Fibroblast of skin of left biceps (primary cell): ENCODE measurements around the gene FGFRL1.
A peak's percentile ranks its signal among the peaks of the same experiment; 100 is the strongest.

Experiments
- DNase-seq, 2 experiments: peaks; one replicate each; pipeline ENCODE4 v3.0.0-alpha.2; 2013; ENCODE audit warnings: low read depth in 2 of 2

Gene FGFRL1, protein sequence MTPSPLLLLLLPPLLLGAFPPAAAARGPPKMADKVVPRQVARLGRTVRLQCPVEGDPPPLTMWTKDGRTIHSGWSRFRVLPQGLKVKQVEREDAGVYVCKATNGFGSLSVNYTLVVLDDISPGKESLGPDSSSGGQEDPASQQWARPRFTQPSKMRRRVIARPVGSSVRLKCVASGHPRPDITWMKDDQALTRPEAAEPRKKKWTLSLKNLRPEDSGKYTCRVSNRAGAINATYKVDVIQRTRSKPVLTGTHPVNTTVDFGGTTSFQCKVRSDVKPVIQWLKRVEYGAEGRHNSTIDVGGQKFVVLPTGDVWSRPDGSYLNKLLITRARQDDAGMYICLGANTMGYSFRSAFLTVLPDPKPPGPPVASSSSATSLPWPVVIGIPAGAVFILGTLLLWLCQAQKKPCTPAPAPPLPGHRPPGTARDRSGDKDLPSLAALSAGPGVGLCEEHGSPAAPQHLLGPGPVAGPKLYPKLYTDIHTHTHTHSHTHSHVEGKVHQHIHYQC

DNA sequence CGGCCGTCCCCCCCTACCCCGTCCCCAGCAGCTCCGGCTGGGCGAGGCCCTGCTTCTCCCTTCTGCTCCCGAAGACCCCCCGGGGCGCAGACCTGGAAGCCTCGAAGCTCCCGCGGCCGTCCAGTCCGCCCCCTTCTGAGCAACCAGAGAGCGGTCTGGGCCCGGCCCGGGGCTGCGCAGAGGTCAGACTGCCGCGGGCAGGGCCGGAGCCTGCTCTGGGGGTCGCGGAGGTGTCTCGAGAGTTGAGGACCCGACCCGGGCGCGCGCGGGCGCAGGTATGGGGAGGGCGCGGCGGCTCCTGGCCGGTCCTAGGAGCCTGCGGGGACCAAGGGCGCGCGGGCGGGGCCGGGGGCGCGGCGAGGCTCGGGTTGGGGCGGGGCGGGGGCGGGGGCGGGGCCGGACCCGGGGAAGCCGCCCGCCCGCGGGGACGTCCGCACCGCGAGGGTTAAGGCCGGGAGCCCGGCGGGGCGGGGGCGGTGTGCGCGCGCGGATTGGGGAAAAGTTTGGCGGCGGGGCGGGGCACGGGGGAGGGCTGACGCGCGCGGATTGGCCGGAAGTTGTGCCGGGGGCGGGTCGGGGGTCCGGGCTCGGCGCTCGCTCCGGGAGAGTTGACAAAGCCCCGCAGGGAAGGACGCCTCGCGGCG lies at the start of gene FGFRL1:
TSS of gene FGFRL1 (plus strand) at position 605 of the 644 bp plus-strand sequence. CDS start 860 bp downstream, outside the sequence.
- peak; percentile 70 to 72 for DNase-seq

DNA sequence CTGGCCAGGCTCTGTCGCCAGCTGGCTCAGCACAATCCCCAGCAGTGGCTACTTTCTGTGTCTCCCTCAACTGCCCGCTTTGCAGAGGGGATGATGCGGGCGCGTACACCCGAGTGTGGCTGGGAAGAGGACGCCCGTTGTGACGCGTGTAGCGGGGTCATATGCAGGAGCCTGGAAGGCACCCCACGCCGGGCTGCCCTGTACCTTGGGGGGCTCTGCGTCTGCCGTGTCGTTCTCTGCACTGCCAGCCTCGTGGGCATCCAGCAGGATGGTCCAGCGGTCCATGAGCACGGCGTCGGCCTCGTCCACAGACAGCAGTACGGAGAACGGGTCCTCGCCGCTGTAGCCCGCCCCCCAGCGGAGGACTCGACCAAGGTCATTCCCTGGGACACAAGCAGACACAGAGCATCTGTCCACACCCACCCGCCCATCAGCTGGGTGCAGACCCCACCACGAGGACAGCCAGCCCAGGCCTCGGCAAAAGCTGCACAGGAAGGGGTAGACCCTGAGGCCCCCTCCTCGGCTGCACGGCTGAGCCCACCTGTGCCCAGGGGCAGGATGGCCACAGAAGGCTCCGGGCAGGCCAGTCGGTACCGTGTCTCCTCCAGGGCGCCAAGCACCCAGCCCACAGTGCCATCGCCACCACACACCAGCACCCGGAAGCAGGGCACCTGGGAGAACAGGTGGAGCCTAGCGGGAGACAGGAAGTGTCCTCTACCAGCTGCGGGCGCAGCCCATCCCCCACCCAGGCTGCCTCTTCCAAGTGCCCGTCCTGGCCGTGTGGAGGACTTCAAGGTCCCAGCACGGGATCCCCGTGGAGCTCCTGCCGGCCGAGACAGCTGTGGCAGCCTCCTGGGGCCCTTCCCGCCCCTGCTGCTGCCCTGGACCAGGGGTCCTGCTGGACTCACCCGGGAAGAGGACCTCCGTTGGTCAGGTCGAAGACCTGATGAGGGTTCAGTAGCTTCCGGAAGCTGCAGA lies 48.9 kb upstream of the FGFRL1 start:
- no peak for DNase-seq

DNA sequence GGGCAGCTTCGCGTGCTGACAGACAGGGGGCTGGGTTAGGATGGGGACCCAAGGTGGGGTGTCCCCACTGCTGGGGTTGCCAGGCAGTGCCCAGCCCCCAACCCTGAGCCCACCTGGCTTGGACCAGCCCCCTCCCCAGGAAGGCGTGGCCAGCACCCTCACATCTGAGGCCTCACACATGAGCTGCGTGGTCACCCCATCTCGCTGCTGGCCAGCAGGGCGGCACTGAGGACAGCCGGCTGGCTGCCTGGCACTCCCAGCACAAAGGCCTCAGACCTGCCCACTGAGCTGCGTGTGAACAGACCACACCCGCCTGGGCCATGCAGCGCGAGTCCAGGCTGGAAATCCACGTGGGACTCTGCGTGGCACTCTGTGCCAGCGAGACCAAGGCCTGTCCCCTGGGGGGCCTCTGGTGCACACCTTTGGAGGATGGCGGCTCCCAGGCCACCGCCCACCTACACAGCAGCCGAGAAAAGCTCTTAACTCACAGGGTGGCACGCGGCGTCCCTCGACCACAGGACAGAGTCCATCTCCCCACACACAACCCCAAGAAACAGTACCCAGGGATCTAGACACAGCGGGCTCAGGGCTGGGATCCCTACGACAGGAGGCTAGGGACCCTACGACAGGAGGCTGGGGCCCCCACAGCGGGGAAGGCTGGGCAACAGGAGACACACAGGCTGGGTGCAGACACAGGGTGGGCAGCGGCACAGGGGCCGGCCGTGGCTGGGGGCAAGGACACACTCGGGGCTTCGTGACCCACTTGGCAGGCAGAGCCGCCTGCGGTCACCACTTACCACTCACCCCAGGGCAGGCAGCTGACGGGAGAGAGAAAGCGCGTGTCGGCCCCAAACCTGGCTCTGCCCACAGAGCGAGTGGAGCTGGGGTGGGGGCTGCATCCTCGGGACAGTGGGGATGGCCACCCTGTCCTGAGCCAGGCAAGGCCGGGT lies 47.9 kb upstream of the FGFRL1 start:
- DNase-seq = no peak

DNA sequence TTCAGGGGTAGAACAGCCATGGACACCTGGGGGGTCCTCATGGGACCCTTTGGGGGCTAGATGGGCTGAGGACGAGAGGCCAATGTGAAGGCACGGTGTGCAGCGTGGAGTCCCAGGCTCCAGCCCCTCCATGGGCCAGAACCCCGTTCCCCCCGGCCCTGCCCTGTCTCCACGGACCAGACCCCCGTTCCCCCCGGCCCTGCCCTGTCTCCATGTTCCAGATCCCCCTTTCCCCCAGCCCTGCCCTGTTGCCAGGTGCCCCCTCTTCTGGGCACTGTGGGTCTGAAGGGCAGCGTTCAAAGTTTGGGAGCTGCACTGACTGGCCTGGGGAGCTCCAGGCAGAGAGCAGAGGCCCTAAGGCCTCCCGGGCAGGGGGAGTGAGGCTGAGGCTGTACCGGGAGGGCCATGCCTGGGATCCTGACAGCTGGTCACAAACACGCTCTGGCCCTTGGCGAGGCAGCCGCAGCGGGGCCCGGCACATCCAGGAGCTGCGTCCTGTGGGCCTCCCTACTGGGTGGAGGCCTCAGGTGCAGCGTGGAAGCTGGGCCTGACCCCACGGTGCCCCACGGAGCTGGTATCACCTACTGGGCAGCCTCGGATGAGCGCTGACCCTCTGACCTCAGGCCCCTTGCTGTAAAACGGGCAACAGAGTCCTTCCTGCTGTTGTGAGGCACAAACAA lies 46.9 kb upstream of the FGFRL1 start:
- no peak for DNase-seq

DNA sequence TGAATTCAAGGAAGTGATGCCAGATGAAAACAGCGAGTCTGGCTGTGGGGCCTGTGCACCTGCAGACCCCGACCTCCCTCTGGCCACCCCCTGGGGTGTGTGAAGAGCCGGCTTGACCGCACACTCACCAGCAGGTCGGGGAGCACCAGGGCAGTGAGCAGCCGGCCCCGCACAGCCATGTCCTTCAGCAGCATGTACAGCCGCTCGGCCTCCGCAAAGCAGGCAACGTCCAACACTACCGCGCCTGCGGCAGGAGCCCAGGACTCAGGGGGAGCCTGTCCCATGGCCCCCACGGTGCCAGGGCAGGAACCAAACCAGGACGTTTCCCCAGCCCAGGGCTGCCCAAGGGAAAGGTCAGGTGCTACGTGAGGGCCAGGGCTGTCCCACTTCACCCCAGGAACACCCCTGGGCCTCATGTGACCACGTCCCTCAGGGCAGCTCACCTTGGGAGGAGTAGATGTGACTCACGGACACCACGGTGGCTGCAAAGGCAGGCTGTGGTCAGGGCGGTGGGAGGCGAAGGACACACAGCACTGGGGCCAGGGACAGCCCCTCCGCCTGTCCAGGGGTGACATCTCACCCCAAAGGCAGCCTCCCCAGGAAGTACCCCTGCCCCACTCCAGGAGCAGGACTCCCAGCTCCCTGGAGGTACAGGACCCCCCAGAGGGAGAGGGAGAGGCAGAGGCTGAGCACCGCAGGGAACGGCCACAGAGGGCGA lies 46.2 kb upstream of the FGFRL1 start:
- no peak for DNase-seq

DNA sequence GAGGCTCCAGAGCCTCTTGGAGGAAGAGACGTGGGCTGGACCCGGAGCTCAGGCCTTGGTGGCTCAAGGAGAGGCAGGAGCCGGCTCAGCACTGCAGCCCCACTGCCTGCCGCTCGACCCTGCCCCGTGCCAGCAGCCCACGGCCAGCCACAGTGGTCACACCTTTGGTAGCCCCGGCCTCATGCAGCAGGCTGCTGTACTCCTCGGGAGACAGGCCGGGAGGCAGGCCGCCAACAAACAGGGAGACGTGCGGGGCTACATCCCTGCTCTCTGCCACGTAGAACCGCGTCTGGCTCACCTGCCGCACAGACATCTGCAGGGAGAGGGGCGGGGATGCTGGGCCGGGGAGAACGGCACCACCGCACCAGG lies 45.7 kb upstream of the FGFRL1 start:
- no peak for DNase-seq

DNA sequence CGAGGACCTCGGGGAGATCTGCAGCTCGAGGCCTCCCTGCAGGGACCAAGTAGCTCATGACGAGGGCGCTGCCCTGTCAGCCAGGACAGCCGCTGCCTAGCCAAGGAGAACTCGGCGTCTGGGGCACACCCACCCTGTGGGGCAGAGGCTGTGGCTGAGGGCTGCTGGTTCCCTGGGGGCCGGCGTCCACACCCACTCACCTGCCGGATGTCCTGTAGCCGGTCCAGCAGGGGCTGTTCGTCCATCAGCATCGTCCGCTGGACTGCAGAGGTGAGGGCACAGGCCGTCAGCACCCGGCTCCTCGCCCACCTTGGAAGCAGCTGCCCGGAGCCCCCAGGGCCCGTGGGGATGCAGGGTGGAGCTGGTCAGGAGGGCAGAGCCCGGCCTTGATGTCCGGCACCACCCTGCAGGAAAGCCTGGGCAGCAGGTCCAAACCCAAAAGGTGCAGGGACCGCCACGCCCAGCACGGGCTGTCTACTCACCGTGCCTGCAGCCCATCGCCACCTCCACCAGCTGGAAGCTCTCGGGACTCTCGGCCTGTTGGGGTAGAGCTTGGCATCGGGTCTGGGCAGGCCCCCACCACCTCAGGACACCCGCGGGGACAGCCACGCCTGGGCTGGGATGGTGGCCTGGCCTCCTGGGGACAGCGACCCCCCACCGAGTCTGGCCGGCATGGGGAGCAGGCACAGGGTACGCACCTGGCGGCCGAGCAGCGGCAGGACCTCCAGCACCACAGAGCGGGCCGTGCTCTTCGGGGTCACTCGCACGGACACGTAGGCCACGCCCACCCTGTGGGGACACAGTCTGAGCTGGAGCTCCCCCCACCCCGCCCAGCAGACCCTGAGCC lies 44.9 kb upstream of the FGFRL1 start:
- DNase-seq = no peak

DNA sequence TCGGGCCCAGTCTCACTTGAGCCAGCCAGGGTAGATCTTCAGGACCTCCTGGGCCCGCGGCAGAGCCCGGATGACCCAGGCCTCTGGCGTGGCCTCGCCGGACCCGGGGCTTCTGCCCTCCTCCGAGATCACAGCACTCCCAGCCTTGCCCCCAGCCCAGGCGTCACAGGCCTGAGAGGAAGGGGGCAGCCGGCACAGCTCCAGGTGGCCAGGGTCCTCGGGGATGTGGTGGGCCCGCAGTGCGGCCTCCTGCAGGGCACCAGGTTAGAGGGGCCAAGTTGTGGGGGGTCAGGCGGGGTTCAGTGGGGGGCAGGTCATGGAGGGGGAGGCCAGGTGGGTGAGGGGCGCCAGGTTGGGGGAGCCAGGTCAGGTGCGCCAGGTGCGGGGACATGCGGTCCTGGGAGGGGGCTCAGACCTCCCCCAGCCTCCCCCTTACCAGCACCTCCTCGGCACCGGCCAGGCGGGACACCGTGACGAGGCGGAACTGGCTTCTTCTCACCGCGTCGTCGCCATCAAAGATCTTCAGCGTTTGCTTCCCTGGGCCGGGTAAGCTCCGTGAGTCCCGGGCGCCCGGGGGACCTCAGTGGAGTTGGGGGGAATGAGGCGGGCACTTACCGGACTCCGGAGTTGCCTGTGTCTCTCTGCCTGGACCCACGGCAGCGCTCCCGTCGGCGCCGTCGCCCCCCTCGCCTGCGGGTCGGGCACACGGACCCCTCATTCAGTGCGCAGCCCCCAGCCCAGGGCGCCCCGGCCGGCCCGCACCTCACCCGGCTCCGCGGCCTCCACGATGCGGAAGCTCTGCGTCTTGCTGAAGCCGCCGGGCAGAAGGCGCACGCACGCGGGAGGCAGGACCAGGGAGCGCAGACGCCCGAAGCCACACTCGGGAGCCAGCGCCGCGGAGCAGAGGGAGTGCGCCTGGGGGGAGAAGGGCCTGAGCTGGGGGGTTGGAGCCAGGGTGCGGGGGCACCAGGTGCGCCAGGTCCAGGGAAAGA lies 44.0 kb upstream of the FGFRL1 start:
- DNase-seq = no peak

DNA sequence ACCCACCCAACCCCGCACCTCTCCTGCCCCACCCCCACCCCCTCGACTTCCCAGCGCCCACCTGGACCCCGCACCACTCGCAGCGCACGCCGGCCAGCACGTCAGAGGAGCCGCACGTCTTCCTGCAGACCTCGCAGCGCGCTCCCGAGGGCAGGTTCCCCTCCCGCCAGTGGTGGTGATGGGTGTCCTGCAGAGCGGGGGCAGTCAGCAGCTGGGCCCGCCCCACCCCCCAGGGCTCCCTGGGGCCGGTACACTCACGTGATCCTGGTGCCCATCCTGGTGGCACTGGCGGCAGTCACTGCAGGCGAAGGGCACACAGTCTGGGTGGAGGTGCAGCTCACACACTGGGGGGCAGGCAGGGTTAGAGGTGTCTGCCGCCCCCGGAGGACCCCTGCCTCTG lies 43.2 kb upstream of the FGFRL1 start:
- DNase-seq = no peak

DNA sequence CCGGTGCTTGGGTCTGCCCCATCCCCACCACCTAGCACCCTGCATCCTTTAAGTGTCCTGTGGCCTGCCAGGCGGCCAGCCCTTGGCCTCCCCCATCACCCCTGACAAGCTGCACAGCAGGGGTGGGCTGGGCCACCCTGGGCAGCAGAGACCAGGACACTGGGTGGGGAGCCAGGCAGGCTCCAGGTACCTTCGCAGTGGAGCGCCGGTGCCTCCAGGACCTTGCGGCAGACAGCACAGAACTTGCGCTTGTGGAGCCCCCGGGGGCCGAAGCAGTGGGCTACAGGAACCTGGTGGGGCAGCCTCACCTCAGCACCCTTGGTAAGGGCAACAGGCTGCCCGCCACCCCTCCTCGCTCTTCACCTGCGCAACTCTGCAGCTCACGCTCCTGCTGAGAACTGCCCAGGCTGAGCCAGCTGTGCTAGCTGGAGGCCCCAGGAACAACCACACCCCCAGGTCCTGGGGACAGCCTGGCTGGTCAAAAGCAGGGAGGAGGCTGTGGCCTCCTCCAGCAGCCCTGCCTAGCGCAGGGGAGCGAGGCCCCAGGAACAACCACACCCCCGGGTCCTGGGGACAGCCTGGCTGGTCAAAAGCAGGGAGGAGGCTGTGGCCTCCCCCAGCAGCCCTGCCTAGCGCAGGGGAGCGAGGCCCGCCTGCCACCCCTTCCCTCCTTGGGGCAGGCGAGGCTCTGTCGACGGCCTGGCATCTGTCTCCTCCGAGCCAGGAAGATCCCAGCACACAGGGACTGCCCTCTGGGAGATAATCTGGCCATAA lies 42.6 kb upstream of the FGFRL1 start:
- no peak for DNase-seq

DNA sequence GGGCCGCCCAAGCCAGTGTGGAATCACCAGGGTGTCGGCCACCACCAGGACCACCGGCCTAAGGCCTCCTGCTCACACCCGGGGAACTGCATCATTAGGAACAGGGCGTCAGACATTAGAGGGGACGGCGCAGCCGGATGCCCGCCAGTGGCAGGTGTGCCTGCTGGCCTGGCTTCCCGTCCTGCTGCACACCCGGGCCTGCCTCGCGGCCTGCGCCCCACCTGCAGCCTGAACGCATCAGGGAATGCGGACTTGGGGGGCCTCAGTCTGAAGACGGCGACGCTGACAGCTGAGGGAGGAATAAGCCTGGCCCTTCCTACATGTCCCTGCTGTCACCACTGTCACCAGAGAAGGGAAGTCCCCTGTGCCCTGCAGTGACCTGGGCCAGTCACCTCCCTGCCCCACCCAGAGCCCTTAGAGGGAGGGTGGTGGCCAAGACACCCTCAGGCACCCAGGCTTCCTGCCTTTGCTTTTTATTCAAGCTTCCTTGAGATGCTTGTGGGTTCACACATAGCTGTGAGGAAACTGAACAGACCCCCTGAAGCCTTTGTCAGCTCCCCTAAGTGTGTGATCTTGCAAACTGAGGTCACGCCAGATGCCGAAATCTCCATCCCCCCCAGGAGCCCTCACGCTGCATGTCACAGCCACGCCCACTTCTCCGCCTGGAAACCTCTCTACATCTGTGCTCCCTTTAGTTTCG lies 41.2 kb upstream of the FGFRL1 start:
- no peak for DNase-seq

DNA sequence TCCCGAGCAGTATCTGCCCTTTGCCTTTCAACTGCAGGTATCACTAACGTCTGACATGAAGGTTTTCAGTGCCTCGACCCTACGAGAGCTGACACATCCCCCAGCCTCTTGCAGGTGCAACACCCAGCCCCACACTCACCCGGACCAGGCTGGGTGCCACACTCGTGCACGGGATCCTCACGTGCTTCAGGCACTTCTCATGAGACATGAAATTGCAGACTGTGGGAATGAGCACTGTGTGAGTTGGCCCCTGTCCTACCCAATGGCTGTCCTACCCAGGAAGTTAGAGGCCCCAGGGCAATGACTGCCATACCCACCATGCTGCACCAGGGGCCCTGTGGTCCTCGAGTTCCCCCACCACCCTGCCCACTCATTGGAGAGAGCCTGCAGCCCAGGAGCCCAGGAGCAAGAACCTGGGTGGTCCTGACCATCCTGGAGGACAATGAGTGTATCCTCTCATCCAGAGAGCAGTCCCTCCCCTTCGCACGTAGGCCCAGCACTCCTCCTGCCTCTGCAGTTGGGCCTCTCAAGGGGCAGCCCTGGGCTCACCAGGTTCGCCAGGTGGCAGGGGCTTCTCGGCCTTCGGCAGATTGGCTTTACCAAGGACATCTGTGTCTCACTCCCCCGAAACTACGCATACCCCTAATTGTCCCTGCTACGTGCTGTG lies 40.4 kb upstream of the FGFRL1 start:
- no peak for DNase-seq

DNA sequence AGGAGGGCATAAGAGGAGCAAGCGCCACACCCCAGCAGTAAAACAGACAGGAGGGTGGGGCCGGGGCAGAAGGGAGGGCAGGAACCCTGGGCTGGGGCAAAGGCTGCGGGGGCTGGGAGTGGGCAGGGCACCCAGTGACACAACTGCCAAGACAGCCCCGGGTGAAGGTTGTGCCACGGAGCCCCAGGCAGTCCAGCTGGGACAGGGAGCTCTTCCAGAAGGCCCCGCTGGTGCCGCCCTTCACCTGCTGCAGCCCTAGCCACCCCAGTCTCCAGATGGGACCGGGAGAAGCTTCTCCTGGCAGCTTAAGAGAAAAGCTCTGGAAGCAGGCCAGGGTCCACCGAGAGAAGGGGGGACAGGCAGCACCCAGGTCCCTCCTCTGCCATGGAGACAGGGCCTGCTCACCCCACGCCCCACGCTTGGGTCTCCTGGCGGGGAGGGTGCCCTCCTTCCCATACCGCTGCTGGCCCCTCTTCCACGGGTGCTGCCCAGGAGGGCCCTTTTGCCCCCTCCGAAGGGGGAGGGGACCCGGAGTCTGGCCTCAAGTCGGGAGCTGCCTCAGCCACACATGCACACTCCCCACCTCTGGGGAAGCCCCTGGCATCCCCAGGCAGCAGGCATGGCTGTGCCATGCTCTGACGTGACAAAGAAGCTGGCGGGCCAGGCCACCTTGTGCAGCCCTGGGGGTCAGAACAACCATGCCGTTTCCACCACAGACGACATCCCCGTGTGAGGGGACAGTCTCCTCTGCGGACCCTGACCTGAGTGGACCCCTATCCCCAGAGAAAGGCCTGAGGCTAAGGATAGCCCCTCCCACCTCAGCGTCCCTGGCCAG lies 39.5 kb upstream of the FGFRL1 start:
- no peak for DNase-seq

DNA sequence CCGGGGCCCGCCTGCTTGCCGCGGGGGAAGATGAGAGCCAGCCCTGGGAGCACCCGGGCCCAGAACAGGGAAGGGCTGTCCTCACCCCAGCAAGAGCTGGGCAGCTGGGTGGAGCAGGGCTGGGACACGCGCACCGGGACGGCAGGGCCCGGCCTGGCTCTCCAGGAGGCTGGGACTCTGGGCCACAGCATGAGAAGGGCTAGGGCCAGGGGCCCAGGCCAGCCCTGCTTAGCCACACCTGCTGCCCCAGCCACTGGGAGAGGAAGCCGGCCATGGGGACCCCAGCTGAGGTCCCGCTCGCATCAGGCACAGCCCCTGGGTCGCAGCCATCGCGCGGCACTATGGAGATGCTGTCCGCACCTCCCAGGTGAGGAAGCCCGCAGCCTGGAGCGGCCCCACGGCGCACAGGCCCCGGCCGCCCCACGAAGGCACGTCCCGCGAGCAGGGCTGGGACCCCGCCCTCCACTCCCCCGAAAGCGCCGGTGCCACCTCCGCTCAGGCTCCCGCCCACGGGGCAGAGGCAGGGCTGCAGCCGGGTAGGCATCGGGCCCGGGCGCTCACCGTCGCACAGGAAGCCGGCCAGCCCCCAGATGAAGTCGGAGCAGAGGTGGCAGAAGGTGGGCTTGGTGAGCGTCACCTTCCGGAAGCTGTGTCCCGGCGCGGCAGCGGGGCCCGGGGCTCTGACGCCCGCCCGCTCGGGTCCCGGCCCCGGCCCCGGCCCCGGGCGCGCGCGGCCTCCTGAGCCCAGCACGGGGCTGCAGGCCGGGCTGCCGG lies 38.6 kb upstream of the FGFRL1 start:
- DNase-seq = no peak
